OCI-LY7 (cell line): ENCODE results near the gene MYH11. TPM values are rescaled to one million over a fixed set of nuclear protein-coding genes. Genes with fewer than 3 reads are reported as not detected.
A peak's percentile ranks its signal among the peaks of the same experiment; 100 is the strongest.

Source experiments
- BruUV-seq: library from RNA; stranded (reverse); fragments of 400-500 nt; replicated peaks from 2 replicates; lab custom pipeline; 2021; lab: Mats Ljungman, UMichigan
- CTCF ChIA-PET: fragments of 300-600 bp; sonication (Branson Sonifier 250); formaldehyde crosslinking; loops from one replicate; lab custom pipeline; 2022; ENCODE audit warnings: antibody characterized with exemption; ENCODE audit not compliant: unreplicated experiment; lab: Charles Lee
- POLR2A ChIA-PET: fragments of 300-600 bp; sonication (Branson Sonifier 250); formaldehyde crosslinking; loops from one replicate; lab custom pipeline; 2022; ENCODE audit warnings: antibody characterized with exemption; lab: Charles Lee
- DNase-seq: peaks from one replicate; pipeline ENCODE4 v3.0.0-alpha.2; 2015; ENCODE audit warnings: low spot score
- H2AFZ ChIP-seq: fragments of 200-600 bp; sonication (generic), shearing (Covaris generic); 2 replicates; pipeline ENCODE4 v1.6.1; 2014; ENCODE audit warnings: mild to moderate bottlenecking, antibody characterized with exemption, low read length, moderate library complexity
- H3K27ac ChIP-seq: fragments of 200-600 bp; sonication (generic); 2 replicates; pipeline ENCODE4 v1.5.1; 2014; ENCODE audit warnings: mixed run types, low read depth, mild to moderate bottlenecking, moderate library complexity, low read length, inconsistent platforms; ENCODE audit not compliant: poor library complexity, severe bottlenecking
- H3K36me3 ChIP-seq: fragments of 200-600 bp; sonication (generic); 2 replicates; pipeline ENCODE4 v1.6.1; 2014; ENCODE audit warnings: mild to moderate bottlenecking, antibody characterized with exemption, low read length, moderate library complexity, mixed read lengths; ENCODE audit not compliant: insufficient read depth
- H3K4me1 ChIP-seq: fragments of 200-600 bp; sonication (generic); 2 replicates; pipeline ENCODE4 v1.5.1; 2014; ENCODE audit warnings: mild to moderate bottlenecking, low read length; ENCODE audit not compliant: insufficient read depth, poor library complexity, severe bottlenecking
- H3K4me2 ChIP-seq: fragments of 200-600 bp; sonication (generic); 2 replicates; pipeline ENCODE4 v1.6.1; 2014; ENCODE audit warnings: mild to moderate bottlenecking, low read length
- H3K4me3 ChIP-seq: fragments of 200-600 bp; sonication (generic); 2 replicates; pipeline ENCODE4 v1.5.1; 2014; ENCODE audit warnings: mild to moderate bottlenecking, low read depth, low read length; ENCODE audit not compliant: poor library complexity, severe bottlenecking
- H3K79me2 ChIP-seq: fragments of 200-600 bp; sonication (generic); 2 replicates; pipeline ENCODE4 v1.6.1; 2016; ENCODE audit warnings: low read depth, mild to moderate bottlenecking, low read length, moderate library complexity, mixed read lengths; ENCODE audit not compliant: insufficient read depth
- H3K9me2 ChIP-seq: fragments of 200-600 bp; sonication (generic); 2 replicates; pipeline ENCODE4 v1.6.1; 2016; ENCODE audit warnings: mild to moderate bottlenecking, low read length, mixed read lengths; ENCODE audit not compliant: insufficient read depth
- H3K9me3 ChIP-seq: fragments of 200-600 bp; sonication (generic); 2 replicates; pipeline ENCODE4 v1.6.1; 2014; ENCODE audit warnings: mild to moderate bottlenecking, mixed run types, low read length, mixed read lengths
- H4K20me1 ChIP-seq: fragments of 200-600 bp; sonication (generic); 2 replicates; pipeline ENCODE4 v1.6.1; 2014; ENCODE audit warnings: mild to moderate bottlenecking, antibody characterized with exemption, low read length, moderate library complexity, mixed read lengths; ENCODE audit not compliant: insufficient read depth
- EZH2phosphoT487 ChIP-seq: fragments of 200-600 bp; sonication (generic); IDR thresholded peaks from 2 replicates; pipeline ENCODE4 v1.6.1; 2018; ENCODE audit warnings: low read depth, borderline replicate concordance, mild to moderate bottlenecking, mixed run types, antibody characterized with exemption, low read length, moderate library complexity, mixed read lengths
- intact Hi-C: fragments of 100-400 bp; cut with micrococcal nuclease; formaldehyde crosslinking; loops from one replicate; pipeline ENCODE4 v1.10.0; 2022; ENCODE audit not compliant: unreplicated experiment
- total RNA-seq, 2 experiments: library from RNA; depleted of rRNA in 1 of 2; stranded (reverse); fragments of >200 nt in 1 of 2; shearing (Covaris generic) in 1 of 2; gene quantifications; 2 replicates each; pipeline ENCODE4 v1.2.3, GENCODE V29; 2014 to 2022
- TF ChIP-seq, protein P1 (sequence below): fragments of 200-600 bp; sonication (generic); conservative IDR thresholded peaks from 2 replicates; pipeline ENCODE4 v1.5.1; 2014; ENCODE audit warnings: mild to moderate bottlenecking, antibody characterized with exemption, low read length, moderate library complexity, mixed read lengths

Gene MYH11
- total RNA-seq, 2 experiments from 2014 or later, result 5.7 to 33.8 TPM

DNA sequence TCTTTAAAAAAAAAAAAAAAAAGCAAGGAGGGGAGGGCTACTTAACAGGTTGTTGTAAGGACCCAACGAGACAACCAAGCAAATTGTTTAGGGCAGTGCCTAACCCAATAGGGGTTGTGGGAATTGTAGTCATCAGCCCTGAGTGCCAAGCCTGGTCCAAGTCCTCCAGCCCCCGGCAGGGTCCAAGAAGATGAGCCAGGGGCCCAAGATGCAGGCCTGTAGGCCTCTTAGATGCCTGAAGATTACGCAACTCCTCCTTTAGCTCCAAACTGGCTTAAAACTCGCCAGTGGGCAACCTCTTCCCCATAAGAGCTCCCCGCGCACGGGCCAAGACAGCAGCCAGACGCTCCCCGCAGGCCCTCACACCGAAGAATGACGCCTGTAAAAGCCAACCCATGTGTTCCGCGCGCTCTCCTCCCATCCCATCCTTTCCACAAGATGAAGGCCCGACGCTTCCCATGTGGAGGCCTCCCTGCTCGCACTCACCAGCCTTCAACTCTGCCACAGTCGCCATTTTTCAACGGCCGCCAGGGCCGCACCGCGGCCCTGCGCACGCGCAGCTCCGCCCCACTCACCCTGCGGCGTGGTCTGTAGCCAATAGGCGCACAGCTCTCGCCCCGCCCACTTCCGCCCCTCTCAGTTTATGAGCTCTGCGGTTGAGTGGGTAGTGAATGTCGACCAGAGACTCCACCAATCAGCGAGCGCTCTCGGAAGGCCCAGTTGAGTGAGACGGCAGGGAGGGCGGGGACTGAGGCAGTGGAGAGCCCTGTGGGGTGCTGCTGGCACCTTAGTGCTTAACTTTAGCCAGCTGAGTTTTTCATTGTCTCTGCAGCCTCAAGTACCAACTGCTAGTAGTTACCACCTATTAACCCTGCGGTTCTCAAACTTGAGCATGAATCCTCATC is 31.5 kb upstream of the MYH11 start, which contains the start of gene CEP20:
CEP20 (minus strand) TSS at position 532 of the 905 bp plus-strand sequence; CDS start at position 514, 18 bp downstream.
- peak within 1 kb of the TSS; percentile 80 for H3K4me2 ChIP-seq
- peaks cover 28% of the 10 kb centered on the region for H3K36me3 ChIP-seq
- ChIA-PET POLR2A (interaction anchor here (0.6 to 2.0 kb wide), 24 partner anchors 9 to 209 kb away, joined by 3 to 17 read pairs (median 3); partner anchors contain the start of gene MYH11), CTCF (interaction anchor here (0.7 to 1.1 kb wide), 4 partner anchors 15 to 20 kb away, joined by 3 to 5 read pairs (median 4); no protein-coding TSS in a partner anchor)
- peaks cover 50% of the 10 kb centered on the region for H3K79me2 ChIP-seq
- BruUV-seq, result TSS peak; percentile 77
- H3K27ac ChIP-seq, result peak within 1 kb of the TSS; percentile 68
- peak; percentile 100 for DNase-seq
- no peaks in the 10 kb centered on the region for H4K20me1 ChIP-seq
- peak within 1 kb of the TSS; percentile 92 for H2AFZ ChIP-seq
- intact Hi-C loops, result loop anchor here (1.0 to 5.0 kb wide), 2 partner anchors 61 to 119 kb away; partner anchors contain the start of gene ABCC1
- peak within 1 kb of the TSS; percentile 94 for H3K4me3 ChIP-seq
- no peak for TF ChIP-seq EZH2phosphoT487
- TF ChIP-seq, protein P1, sequence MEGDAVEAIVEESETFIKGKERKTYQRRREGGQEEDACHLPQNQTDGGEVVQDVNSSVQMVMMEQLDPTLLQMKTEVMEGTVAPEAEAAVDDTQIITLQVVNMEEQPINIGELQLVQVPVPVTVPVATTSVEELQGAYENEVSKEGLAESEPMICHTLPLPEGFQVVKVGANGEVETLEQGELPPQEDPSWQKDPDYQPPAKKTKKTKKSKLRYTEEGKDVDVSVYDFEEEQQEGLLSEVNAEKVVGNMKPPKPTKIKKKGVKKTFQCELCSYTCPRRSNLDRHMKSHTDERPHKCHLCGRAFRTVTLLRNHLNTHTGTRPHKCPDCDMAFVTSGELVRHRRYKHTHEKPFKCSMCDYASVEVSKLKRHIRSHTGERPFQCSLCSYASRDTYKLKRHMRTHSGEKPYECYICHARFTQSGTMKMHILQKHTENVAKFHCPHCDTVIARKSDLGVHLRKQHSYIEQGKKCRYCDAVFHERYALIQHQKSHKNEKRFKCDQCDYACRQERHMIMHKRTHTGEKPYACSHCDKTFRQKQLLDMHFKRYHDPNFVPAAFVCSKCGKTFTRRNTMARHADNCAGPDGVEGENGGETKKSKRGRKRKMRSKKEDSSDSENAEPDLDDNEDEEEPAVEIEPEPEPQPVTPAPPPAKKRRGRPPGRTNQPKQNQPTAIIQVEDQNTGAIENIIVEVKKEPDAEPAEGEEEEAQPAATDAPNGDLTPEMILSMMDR, result no peak
- H3K9me3 ChIP-seq, result no peaks in the 10 kb centered on the region
- H3K4me1 ChIP-seq, result peaks cover 29% of the 10 kb centered on the region
- H3K9me2 ChIP-seq, result no peaks in the 10 kb centered on the region

DNA sequence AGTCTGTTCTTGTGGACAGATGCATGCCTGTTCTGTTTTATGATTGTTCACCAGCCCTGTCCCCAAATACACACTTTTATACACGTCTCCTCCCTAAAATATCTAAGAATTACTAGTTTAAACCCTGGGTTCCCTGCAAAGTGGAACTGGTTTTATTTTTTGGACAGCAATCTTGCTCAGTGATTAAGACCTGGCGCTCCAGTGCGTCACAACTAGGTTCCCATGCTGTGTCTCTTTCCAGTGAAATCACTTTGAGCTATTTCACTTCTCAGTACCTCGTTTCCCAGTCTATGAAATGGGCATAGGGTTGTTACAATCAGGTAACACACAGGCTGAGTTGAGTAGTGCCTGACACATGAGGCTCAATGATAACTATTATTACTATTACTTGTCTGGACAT is 30.5 kb upstream of the MYH11 start:
- no peaks in the 10 kb centered on the region for H3K9me2 ChIP-seq
- no peaks in the 10 kb centered on the region for H3K9me3 ChIP-seq
- TF ChIP-seq EZH2phosphoT487, result no peak
- TF ChIP-seq, protein P1, result no peak
- no peak overlapping the region for H2AFZ ChIP-seq
- no peaks in the 10 kb centered on the region for H4K20me1 ChIP-seq
- H3K4me3 ChIP-seq, result peak overlapping the region; percentile 94
- POLR2A ChIA-PET, result interaction anchor here (0.6 to 2.0 kb wide), 9 partner anchors 9 to 144 kb away, joined by 3 to 17 read pairs (median 4); no protein-coding TSS in a partner anchor
- DNase-seq, result no peak
- BruUV-seq, result no TSS peak
- CTCF ChIA-PET, result interaction anchor here (0.9 kb wide), 1 partner anchor 18 kb away, joined by 3 read pairs; no protein-coding TSS in a partner anchor
- peaks cover 39% of the 10 kb centered on the region for H3K36me3 ChIP-seq
- intact Hi-C loops, result loop anchor here (5.0 kb wide), 1 partner anchor 120 kb away; no protein-coding TSS in a partner anchor
- H3K4me2 ChIP-seq, result peak overlapping the region; percentile 80
- H3K79me2 ChIP-seq, result peaks cover 51% of the 10 kb centered on the region
- H3K4me1 ChIP-seq, result peaks cover 29% of the 10 kb centered on the region
- H3K27ac ChIP-seq, result no peak overlapping the region
